K562 (cell line): ENCODE measurements around the gene UBXN10. TPM values are rescaled to one million over a fixed set of nuclear protein-coding genes. Genes with fewer than 3 reads are reported as not detected.

Experiments
- ATAC-seq: fragments of 200-7000 bp; cut with Tn5 transposase; 3 replicates; pipeline ENCODE4 v1.9.1; 2020; ENCODE audit warnings: moderate library complexity
- BruUV-seq: library from RNA; stranded (reverse); fragments of 400-500 nt; replicated peaks from 2 replicates; lab custom pipeline; 2021; lab: Mats Ljungman, UMichigan
- CTCF ChIA-PET: fragments of 300-600 bp; formaldehyde crosslinking; extraction: SDS; loops from one replicate; lab custom pipeline; 2021; ENCODE audit warnings: low intra/inter-chr PET ratio; lab: Yijun Ruan, JAX
- POLR2A ChIA-PET: fragments of 300-600, 350-650 bp; sonication (Branson Sonifier 250); formaldehyde crosslinking; extraction: SDS; loops from one replicate; lab custom pipeline; 2021; ENCODE audit warnings: antibody characterized with exemption, inconsistent platforms; lab: Yijun Ruan, JAX
- DNase-seq, 4 experiments: peaks; one replicate each; pipeline versions ENCODE4 v3.0.0 to v3.0.0-alpha.2; 2011 to 2018; ENCODE audit warnings: low spot score in 3 of 4, mixed read lengths in 3 of 4; ENCODE audit errors: extremely low read depth in 1 of 4
- FAIRE-seq: peaks from 2 replicates; lab custom pipeline; 2011; peaks lifted over from hg19 to GRCh38; lab: Jason Lieb, UNC
- H2AFZ ChIP-seq: 2 replicates; pipeline ENCODE4 v1.6.0; 2011; ENCODE audit warnings: low read depth, low read length, control low read depth, inconsistent platforms
- H3K27ac ChIP-seq: fragments of 200-600 bp; 3 replicates; pipeline ENCODE4 v1.8.0; 2011; ENCODE audit warnings: low read depth, mild to moderate bottlenecking, control low read depth, inconsistent platforms, low read length, moderate library complexity, mixed read lengths; ENCODE audit errors: extremely low read depth
- H3K27me3 ChIP-seq, 2 experiments: fragments of 300-600 bp in 1 of 2; 2 replicates in 1 of 2; 3 replicates in 1 of 2; pipeline versions ENCODE4 v1.6.0 to v1.8.0; 2011; ENCODE audit warnings: inconsistent platforms in 2 of 2, low read length in 2 of 2, mild to moderate bottlenecking in 1 of 2, mixed read lengths in 1 of 2, moderate library complexity in 1 of 2; ENCODE audit not compliant: control insufficient read depth in 2 of 2, insufficient read depth in 2 of 2
- H3K36me3 ChIP-seq: fragments of 300-600 bp; 3 replicates; pipeline ENCODE4 v1.8.0; 2011; ENCODE audit warnings: mild to moderate bottlenecking, low read length, inconsistent platforms; ENCODE audit not compliant: control insufficient read depth, insufficient read depth
- H3K4me1 ChIP-seq, 2 experiments: fragments of 200-600 bp in 1 of 2; replicated peaks in 1 of 2; 2 replicates in 1 of 2; 3 replicates in 1 of 2; pipeline versions ENCODE4 v1.5.1 to v1.8.0; 2011; ENCODE audit warnings: inconsistent platforms in 2 of 2, low read length in 2 of 2, mild to moderate bottlenecking in 1 of 2, mixed read lengths in 1 of 2, moderate library complexity in 1 of 2; ENCODE audit not compliant: control insufficient read depth in 2 of 2, insufficient read depth in 2 of 2
- H3K4me2 ChIP-seq: 2 replicates; pipeline ENCODE4 v1.6.1; 2011; ENCODE audit warnings: low read length, control low read depth, inconsistent platforms, mixed read lengths; ENCODE audit not compliant: insufficient read depth
- H3K4me3 ChIP-seq: fragments of 200-600 bp; sonication (generic), shearing (Covaris generic); 2 replicates; pipeline ENCODE4 v1.5.1; 2016; ENCODE audit warnings: control low read depth, inconsistent platforms
- H3K79me2 ChIP-seq: fragments of 200-600 bp; 3 replicates; pipeline ENCODE4 v1.8.0; 2011; ENCODE audit warnings: low read length, inconsistent platforms; ENCODE audit not compliant: control insufficient read depth, insufficient read depth
- H3K9ac ChIP-seq, 2 experiments: 2 replicates each; pipeline versions ENCODE4 v1.6.0 to v1.6.1; 2011; ENCODE audit warnings: low read depth in 2 of 2, low read length in 2 of 2, control low read depth in 1 of 2, inconsistent platforms in 1 of 2, mild to moderate bottlenecking in 1 of 2, mixed read lengths in 1 of 2; ENCODE audit not compliant: insufficient read depth in 1 of 2
- H3K9me1 ChIP-seq: one replicate; pipeline ENCODE4 v1.6.0; 2011; ENCODE audit warnings: inconsistent platforms, mild to moderate bottlenecking, low read length, moderate library complexity; ENCODE audit not compliant: control insufficient read depth, insufficient read depth
- H3K9me3 ChIP-seq: replicated peaks from 2 replicates; pipeline ENCODE4 v1.5.1; 2011; ENCODE audit warnings: low read depth, low read length, inconsistent platforms; ENCODE audit not compliant: control insufficient read depth, insufficient read depth
- H4K20me1 ChIP-seq: replicated peaks from 2 replicates; pipeline ENCODE4 v1.6.1; 2011; ENCODE audit warnings: low read length, inconsistent platforms, mixed read lengths; ENCODE audit not compliant: control insufficient read depth, insufficient read depth
- ARID1B ChIP-seq: fragments of 450-650 bp; IDR thresholded peaks from 2 replicates; pipeline ENCODE4 v1.6.1; 2016; ENCODE audit warnings: antibody characterized with exemption, mild to moderate bottlenecking, inconsistent platforms
- BCL6 ChIP-seq: fragments of 250-450 bp; sonication (Bioruptor Pico); IDR thresholded peaks from 2 replicates; pipeline ENCODE4 v1.4.0; 2020
- ESRRB ChIP-seq: fragments of 250-450 bp; sonication (Bioruptor Pico); IDR thresholded peaks from 2 replicates; pipeline ENCODE4 v1.5.0; 2020; ENCODE audit warnings: mild to moderate bottlenecking, moderate library complexity, borderline replicate concordance
- HMG20A ChIP-seq: fragments of 450-650 bp; formaldehyde crosslinking; conservative IDR thresholded peaks from 2 replicates; pipeline ENCODE4 v1.4.0; 2020; ENCODE audit warnings: mild to moderate bottlenecking, mixed read lengths
- MED1 ChIP-seq: sonication (generic); formaldehyde crosslinking; IDR thresholded peaks from 2 replicates; pipeline ENCODE4 v1.8.1; 2023; ENCODE audit warnings: missing genetic modification reagents, borderline replicate concordance
- MLX ChIP-seq, 2 experiments: fragments of 450-650 bp in 1 of 2; sonication (generic) in 1 of 2; formaldehyde crosslinking; conservative IDR thresholded peaks; 2 replicates each; pipeline versions ENCODE4 v1.4.0 to v1.8.1; 2020 to 2022; ENCODE audit warnings: mild to moderate bottlenecking in 1 of 2, missing genetic modification reagents in 1 of 2
- NEUROD1 ChIP-seq: fragments of 150-350 bp; IDR thresholded peaks from 2 replicates; pipeline ENCODE4 v1.6.1; 2014; ENCODE audit warnings: borderline replicate concordance, low read length, low read depth; ENCODE audit not compliant: partially characterized antibody
- RBBP5 ChIP-seq: fragments of 200-600 bp; sonication (generic); IDR thresholded peaks from 2 replicates; pipeline ENCODE4 v1.6.1; 2012; ENCODE audit warnings: borderline replicate concordance, mild to moderate bottlenecking, low read length, control low read depth, inconsistent platforms; ENCODE audit not compliant: insufficient read depth, poor library complexity, severe bottlenecking
- RHOXF2B ChIP-seq: fragments of 250-450 bp; sonication (Bioruptor Pico); conservative IDR thresholded peaks from 2 replicates; pipeline ENCODE4 v1.5.1; 2021
- SMARCC2 ChIP-seq: fragments of 450-650 bp; IDR thresholded peaks from 2 replicates; pipeline ENCODE4 v1.6.1; 2017; ENCODE audit warnings: antibody characterized with exemption, moderate library complexity, mild to moderate bottlenecking, low read depth
- TRIM24 ChIP-seq, 2 experiments: fragments of 450-650 bp; IDR thresholded peaks; 2 replicates each; pipeline ENCODE4 v1.6.1; 2016
- XRCC5 ChIP-seq: fragments of 200-400 bp; formaldehyde crosslinking; IDR thresholded peaks from 2 replicates; pipeline ENCODE4 v1.6.1; 2017; ENCODE audit warnings: low read depth, mild to moderate bottlenecking, low read length
- ZNF717 ChIP-seq: fragments of 250-450 bp; sonication (Bioruptor Pico); IDR thresholded peaks from 2 replicates; pipeline ENCODE4 v1.5.0; 2021
- WGBS: fragments of 100-300 bp; shearing (Covaris generic); methylation state at CpG from one replicate; pipeline ENCODE4 v1.1.6; 2016; ENCODE audit warnings: low coverage, mixed read lengths; ENCODE audit not compliant: insufficient coverage; ENCODE audit errors: missing lambda C conversion rate; 5-methylcytosine and 5-hydroxymethylcytosine counted together
- in situ Hi-C: fragments of 300-500 bp; cut with MboI; formaldehyde crosslinking; loops from 4 replicates; pipeline ENCODE4 v1.15.0; 2018; ENCODE audit warnings: inconsistent platforms, mixed read lengths
- intact Hi-C: fragments of 100-400 bp; cut with micrococcal nuclease; formaldehyde crosslinking; loops from 2 replicates; pipeline ENCODE4 v1.14.2; 2022
- polyA plus RNA-seq, 8 experiments: library from polyadenylated mRNA; depleted of rRNA in 4 of 8; stranded (reverse) in 5 of 8; unstranded in 3 of 8; fragments of >200 nt; fragmentation: Nextera tagmentation in 2 of 8; fragmentation: Illumina TruSeq in 1 of 8; extraction: Ambion mirVana in 2 of 8; extraction: Trizol in 1 of 8; gene quantifications; 2 replicates each; pipeline versions ENCODE4 v1.2.1 to v1.2.3, GENCODE V29; 2011 to 2014; ENCODE audit warnings: inconsistent platforms in 1 of 8, missing spikeins in 1 of 8
- total RNA-seq, 7 experiments: library from RNA; depleted of rRNA in 6 of 7; stranded (reverse); fragments of >200 nt in 6 of 7; fragmentation: Illumina TruSeq in 2 of 7; extraction: Trizol in 2 of 7; gene quantifications; 2 replicates each; pipeline versions ENCODE4 v1.2.1 to v1.2.3, GENCODE V29; 2011 to 2021; ENCODE audit warnings: low replicate concordance in 1 of 7
- TF ChIP-seq, protein P1 (sequence below): IDR thresholded peaks from 2 replicates; pipeline ENCODE4 v1.6.1; 2012; ENCODE audit warnings: low read depth, low read length, improper control_type of control experiment, borderline replicate concordance
- TF ChIP-seq, protein P2 (sequence below): fragments of 250-450 bp; sonication (Bioruptor Pico); IDR thresholded peaks from 2 replicates; pipeline ENCODE4 v1.8.0; 2021; ENCODE audit warnings: moderate library complexity, mild to moderate bottlenecking, inconsistent platforms

Gene UBXN10
- total and polyA plus RNA-seq, 9 of the 15 experiments (the other 6 are each of a cell fraction or from before 2014, with no cell fraction given) = 10.7 to 17.7 (median 13.6) TPM

- Histone ChIP-seq H3K4me2 (no peak overlapping the region), H3K36me3 (no peaks in the 10 kb centered on the region), H3K4me3 (no peak overlapping the region), H4K20me1 (no peaks in the 10 kb centered on the region), H2AFZ (no peak overlapping the region), H3K79me2 (no peaks in the 10 kb centered on the region), H3K9me1 (no peaks in the 10 kb centered on the region), H3K27me3 (peaks cover 30 to 34% of the 10 kb centered on the region in 2 experiments), H3K9ac (no peak overlapping the region), H3K4me1 (no peaks in the 10 kb centered on the region), H3K9me3 (0 out of 2 replicates have a peak, but pooled peaks cover 3% of the 10 kb centered on the region), H3K27ac (no peak overlapping the region)
- ATAC-seq (no peak), DNase-seq (no peak), FAIRE-seq (no peak)
- no TSS peak for BruUV-seq
- in situ Hi-C loops = no loop called here
- 3% methylated on average over 5 of the region's 5 CpGs for WGBS
- ChIA-PET POLR2A (interaction anchor here (0.6 to 2.9 kb wide), 4 partner anchors 8 to 250 kb away, joined by 4 to 7 read pairs (median 4); no protein-coding TSS in a partner anchor), CTCF (no interaction called here)
- TF ChIP-seq XRCC5 (no peak), HMG20A (no peak), NEUROD1 (no peak), TRIM24 (IDR thresholded peaks at IDR 0.05) (no peak), MED1 (CRISPR knock-in tag) (no peak), RHOXF2B (no peak), BCL6 (CRISPR knock-in tag) (no peak), MLX (CRISPR knock-in tag; conservative IDR thresholded peaks at IDR 0.05) (no peak), RBBP5 (no peak), ESRRB (CRISPR knock-in tag) (no peak), ZNF717 (CRISPR knock-in tag) (no peak), ARID1B (no peak), SMARCC2 (no peak)
- TF ChIP-seq, protein P1, sequence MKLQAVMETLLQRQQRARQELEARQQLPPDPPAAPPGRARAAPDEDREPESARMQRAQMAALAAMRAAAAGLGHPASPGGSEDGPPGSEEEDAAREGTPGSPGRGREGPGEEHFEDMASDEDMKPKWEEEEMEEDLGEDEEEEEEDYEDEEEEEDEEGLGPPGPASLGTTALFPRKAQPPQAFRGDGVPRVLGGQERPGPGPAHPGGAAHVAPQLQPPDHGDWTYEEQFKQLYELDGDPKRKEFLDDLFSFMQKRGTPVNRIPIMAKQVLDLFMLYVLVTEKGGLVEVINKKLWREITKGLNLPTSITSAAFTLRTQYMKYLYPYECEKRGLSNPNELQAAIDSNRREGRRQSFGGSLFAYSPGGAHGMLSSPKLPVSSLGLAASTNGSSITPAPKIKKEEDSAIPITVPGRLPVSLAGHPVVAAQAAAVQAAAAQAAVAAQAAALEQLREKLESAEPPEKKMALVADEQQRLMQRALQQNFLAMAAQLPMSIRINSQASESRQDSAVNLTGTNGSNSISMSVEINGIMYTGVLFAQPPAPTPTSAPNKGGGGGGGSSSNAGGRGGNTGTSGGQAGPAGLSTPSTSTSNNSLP = no peak
- TF ChIP-seq, protein P2, sequence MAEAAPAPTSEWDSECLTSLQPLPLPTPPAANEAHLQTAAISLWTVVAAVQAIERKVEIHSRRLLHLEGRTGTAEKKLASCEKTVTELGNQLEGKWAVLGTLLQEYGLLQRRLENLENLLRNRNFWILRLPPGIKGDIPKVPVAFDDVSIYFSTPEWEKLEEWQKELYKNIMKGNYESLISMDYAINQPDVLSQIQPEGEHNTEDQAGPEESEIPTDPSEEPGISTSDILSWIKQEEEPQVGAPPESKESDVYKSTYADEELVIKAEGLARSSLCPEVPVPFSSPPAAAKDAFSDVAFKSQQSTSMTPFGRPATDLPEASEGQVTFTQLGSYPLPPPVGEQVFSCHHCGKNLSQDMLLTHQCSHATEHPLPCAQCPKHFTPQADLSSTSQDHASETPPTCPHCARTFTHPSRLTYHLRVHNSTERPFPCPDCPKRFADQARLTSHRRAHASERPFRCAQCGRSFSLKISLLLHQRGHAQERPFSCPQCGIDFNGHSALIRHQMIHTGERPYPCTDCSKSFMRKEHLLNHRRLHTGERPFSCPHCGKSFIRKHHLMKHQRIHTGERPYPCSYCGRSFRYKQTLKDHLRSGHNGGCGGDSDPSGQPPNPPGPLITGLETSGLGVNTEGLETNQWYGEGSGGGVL (CRISPR knock-in tag) = no peak
- intact Hi-C loops = no loop called here
Measured at GRCh38 chr1:20220036-20220435, 34.1 kb downstream of the UBXN10 start.
